ENCODE data around the gene TXNDC8. TPM values are rescaled to one million over a fixed set of nuclear protein-coding genes. Genes with fewer than 3 reads are reported as not detected.

The TXNDC8 gene
- total RNA-seq, 1 experiment from 2014 or later, result not detected

GRCh38 chr9:110346325-110346724, 8.7 kb upstream of the TXNDC8 start:
- no peak for ATAC-seq
- no peaks in the 10 kb centered on the region for H3K27me3 ChIP-seq (ENCODE audit: control insufficient read depth, insufficient read depth, low read length)
- H3K9me3 ChIP-seq (ENCODE audit: control insufficient read depth, insufficient read depth, low read depth, low read length), result no peaks in the 10 kb centered on the region
- H3K36me3 ChIP-seq (ENCODE audit: control insufficient read depth, insufficient read depth, low read length), result no peaks in the 10 kb centered on the region
- no peak overlapping the region for H3K4me3 ChIP-seq (ENCODE audit: low read depth in 2 of 2, low read length in 2 of 2)
- DNase-seq (ENCODE audit: low read depth, low spot score), result no peak
- H3K27ac ChIP-seq (ENCODE audit: low read length), result no peak overlapping the region
- TF ChIP-seq SIN3A (IDR thresholded peaks at IDR 0.05; ENCODE audit: borderline replicate concordance, insufficient read depth, low read depth, low read length) (no peak), CTCF (IDR thresholded peaks at IDR 0.05) (no peak), REST (IDR thresholded peaks at IDR 0.05; ENCODE audit: insufficient read depth in 1 of 2, low read depth in 2 of 2, low read length in 1 of 2) (no peak), POLR2AphosphoS5 (IDR thresholded peaks at IDR 0.05; ENCODE audit: low read depth, low read length) (no peak), TCF7L2 (IDR thresholded peaks at IDR 0.05; ENCODE audit: low read depth, low read length) (no peak)
- H3K4me1 ChIP-seq (ENCODE audit: control insufficient read depth, insufficient read depth, low read length), result no peaks in the 10 kb centered on the region
- BruUV-seq (replicated peaks), result no TSS peak
- intact Hi-C loops (cut with micrococcal nuclease; ENCODE audit: unreplicated experiment), result no loop called here
- ChIA-PET CTCF (no interaction called here), POLR2A (no interaction called here)
- in situ Hi-C loops (cut with HindIII; ENCODE audit: low pct_unique_long_range_greater_than_20kb, low sequenced_read_pairs), result no loop called here

GRCh38 chr9:110344821-110345220, 7.2 kb upstream of the TXNDC8 start:
- POLR2A ChIA-PET, result no interaction called here
- no peaks in the 10 kb centered on the region for H3K4me1 ChIP-seq (ENCODE audit: control insufficient read depth, insufficient read depth, low read length)
- CTCF ChIA-PET, result no interaction called here
- TF ChIP-seq POLR2AphosphoS5 (IDR thresholded peaks at IDR 0.05; ENCODE audit: low read depth, low read length) (no peak), TCF7L2 (IDR thresholded peaks at IDR 0.05; ENCODE audit: low read depth, low read length) (no peak), SIN3A (IDR thresholded peaks at IDR 0.05; ENCODE audit: borderline replicate concordance, insufficient read depth, low read depth, low read length) (no peak), REST (IDR thresholded peaks at IDR 0.05; ENCODE audit: insufficient read depth in 1 of 2, low read depth in 2 of 2, low read length in 1 of 2) (no peak), CTCF (IDR thresholded peaks at IDR 0.05) (no peak)
- no peak for ATAC-seq
- no peaks in the 10 kb centered on the region for H3K36me3 ChIP-seq (ENCODE audit: control insufficient read depth, insufficient read depth, low read length)
- in situ Hi-C loops (cut with HindIII; ENCODE audit: low pct_unique_long_range_greater_than_20kb, low sequenced_read_pairs) (no loop called here), intact Hi-C loops (cut with micrococcal nuclease; ENCODE audit: unreplicated experiment) (no loop called here)
- BruUV-seq (replicated peaks), result no TSS peak
- no peak overlapping the region for H3K4me3 ChIP-seq (ENCODE audit: low read depth in 2 of 2, low read length in 2 of 2)
- no peak for DNase-seq (ENCODE audit: low read depth, low spot score)
- no peak overlapping the region for H3K27ac ChIP-seq (ENCODE audit: low read length)
- no peaks in the 10 kb centered on the region for H3K9me3 ChIP-seq (ENCODE audit: control insufficient read depth, insufficient read depth, low read depth, low read length)
- H3K27me3 ChIP-seq (ENCODE audit: control insufficient read depth, insufficient read depth, low read length), result no peaks in the 10 kb centered on the region

All from Panc1 (cell line).